ELF-1 (cell line): ENCODE results near the gene GLB1L3.

Experiments used
- DNase-seq: peaks from one replicate; pipeline ENCODE4 v3.0.0-alpha.2; 2016; ENCODE audit warnings: low read depth, low spot score

Gene GLB1L3

DNA sequence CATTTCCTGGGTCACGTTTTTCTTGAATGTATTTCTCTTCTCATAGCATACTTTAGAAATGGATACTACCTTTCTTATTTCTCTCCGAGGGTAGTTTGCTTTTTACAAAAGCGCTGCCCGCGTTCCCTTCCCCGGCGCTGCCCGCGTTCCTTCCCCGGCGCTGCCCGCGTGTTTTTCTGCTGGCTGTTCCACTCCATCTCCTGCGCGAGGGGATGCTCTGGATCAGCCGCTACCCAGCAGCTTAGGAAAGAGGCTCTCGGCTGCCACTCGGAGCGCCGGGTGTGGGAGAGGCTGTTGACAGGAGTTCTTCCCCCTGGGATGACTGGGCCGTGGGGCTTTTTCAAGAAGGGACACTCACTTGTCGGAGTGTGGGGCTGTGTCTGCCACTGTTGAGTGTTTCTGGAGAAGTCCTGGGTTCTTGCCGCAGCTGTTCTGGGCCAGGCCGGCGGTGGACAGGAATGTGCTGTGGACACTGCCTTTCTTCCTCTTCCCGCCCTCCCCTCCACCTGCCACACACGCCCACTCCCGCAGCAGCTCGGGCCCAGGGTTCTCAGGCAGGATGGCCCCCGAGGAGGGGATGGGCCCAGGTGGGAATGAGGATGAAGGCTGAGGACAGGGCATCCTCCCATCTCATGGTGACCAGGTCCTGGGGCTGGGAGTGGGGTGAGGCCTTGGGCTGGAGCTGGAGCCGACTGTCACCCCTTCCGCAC, 86.2 kb downstream of the GLB1L3 start:
- no peak for DNase-seq

DNA sequence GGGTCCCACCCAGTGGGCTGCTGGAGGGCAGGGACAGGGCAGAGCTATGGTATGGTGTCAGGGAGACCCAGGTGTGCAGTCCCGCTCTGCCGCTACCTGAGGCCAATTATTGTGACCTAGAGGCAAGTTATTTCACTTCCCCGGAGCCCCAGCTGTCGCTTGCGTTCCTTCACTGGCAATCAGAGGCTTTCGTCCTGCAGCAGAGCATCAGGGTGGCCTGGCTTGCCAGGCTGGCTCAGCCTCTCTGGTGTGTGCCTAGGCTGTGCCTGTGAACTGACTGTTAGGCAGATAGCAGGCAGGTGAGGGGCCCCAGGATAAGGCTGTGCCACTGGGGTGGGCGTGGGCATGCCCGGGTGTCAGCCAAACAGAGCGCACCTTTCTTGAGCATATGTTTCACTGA, 87.0 kb downstream of the GLB1L3 start:
- DNase-seq = no peak

DNA sequence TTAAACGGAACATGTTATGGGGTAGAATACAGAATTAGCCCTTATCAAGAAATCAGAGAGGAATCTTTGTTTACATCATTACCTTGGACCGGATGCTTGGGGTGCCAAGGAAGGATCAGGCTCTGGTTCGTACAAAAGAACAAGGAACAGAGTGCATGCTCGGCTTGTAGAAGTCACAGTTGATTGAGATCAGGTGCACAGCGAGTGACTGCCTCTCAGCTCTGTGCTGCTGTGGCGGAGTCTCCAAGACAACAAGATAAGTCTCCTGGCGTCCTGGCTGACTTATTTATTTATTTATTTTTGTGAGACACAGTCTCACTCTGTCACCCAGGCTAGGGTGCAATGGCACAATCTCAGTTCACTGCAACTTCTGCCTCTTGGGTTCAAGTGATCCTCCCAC, 87.4 kb downstream of the GLB1L3 start:
- DNase-seq = no peak

DNA sequence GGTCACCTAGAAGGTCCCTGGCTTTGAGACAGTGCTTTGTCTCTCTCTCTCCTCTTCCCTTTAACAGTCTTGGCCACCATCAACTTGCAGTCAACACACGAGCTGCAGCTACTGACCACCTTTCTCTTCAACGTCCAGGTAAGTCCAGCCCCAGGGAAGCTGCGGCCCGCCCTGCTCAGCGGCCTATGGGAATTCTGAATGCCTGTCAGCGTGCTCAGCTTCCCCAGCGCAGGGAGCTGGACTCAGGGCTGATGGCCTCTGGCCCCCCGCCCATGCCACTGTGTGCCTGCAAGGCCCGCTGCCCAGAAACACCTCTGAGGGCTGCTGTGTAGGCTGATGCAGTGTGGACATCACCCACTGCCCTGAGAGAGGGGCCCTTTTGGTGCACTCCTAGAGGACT, 88.1 kb downstream of the GLB1L3 start:
- DNase-seq = no peak

DNA sequence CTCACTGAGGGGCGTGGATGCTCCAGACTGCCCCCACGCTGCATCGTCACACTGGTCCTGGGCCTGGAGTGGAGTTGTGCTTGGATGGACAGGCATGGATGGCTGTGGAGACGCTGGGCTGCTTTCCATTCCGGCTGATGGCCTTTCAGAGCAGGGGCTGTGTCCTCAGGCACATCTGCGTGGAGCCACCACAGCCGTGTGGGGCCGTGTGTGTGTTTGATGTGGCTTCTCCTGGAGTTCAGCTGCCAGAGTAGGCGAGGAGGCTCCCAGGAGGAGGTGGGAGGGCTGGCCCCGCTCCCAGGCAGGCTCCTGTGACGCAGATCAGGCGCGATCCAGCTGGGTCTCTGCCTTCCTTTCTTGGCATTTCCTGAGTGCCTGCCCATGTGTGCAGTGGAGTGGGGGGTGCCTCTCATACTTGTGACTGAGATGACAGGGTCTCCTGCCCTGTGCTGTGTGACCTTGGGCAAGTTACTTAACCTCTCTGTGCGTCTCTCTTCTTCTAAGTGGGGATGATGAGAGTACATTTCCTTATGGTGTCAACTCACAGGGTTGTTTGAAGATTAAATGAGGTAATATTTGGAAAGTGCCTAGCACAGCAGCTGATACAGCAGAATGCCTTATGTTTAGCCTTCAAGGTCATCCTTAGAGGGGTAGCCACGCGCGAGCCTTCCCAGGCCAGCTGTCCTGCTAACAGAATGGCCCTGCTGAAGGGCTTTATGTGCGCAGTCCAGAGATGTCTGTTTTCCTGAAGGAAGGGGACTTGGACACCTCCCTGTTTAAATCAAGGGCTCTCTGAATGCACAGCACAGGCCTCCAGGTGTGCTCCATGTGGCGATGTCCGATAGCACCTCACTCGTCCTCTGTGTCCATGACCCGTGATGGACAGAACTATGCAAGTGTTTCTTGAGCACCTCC, 89.1 kb downstream of the GLB1L3 start:
- DNase-seq = no peak

DNA sequence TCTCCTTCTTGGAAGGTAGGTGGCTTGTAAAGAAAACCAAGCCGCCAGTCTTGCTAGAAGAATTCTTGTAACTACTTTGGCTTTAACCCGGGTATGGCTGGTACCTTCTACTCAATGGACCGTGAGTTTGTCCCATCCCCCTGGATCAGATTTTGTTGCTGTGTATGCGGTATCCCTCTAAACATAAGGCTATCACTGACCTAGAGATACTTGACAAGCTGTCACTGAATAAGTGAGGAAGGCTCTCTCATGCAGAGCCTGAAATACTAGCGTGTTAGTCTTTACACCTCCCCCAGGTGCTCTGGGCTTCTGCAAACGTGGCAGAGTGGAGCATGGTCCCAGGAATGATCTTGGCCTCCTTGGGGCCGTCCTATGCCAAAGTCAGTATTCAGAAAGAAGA, 90.1 kb downstream of the GLB1L3 start:
- DNase-seq = no peak

DNA sequence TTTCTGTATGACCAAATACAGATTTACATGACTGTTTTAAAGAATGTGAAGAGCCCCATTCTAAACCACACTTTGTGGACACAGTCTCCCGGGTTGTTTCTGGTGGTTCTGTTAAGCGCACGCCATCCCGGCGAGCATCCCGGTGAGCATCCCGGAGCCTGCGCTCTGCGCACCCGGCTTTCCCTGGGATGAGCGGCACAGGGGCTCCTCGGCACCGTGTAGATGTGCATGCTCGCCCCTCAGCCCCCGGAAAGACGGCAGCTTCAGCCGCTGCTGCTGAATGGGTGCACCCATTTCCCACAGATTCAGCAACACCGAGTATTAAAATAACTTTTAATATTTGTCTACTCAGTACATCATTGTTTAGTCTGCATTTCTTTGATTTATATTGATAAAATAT, 91.6 kb downstream of the GLB1L3 start:
- no peak for DNase-seq
